ENCODE results near the gene DNAJC19. TPM values are rescaled to one million over a fixed set of nuclear protein-coding genes. Genes with fewer than 3 reads are reported as not detected.

DNAJC19 gene
- total and polyA plus RNA-seq, 8 donors: 6.1 to 51.3 (median 42.3) TPM

DNA sequence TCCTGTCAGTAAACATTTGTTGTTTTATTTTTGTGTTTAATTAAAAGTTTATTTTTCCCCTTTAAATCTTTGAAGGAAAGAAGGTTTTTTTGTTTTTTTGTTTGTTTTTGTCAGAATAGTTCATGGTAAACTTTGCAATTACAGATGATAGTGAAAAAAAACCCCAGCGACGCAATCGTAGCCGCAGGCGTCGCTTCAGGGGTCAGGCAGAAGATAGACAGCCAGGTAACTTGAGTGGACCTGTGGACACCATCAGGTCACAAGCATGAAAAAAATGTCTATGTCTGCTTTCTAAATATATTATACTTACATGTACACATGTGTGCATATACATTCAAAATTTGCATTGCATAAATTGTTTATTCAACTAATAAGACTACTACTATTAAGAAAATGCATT is 18.6 kb downstream of the DNAJC19 start:
- H3K27ac ChIP-seq: no peak overlapping the region
- peaks cover 19 to 82% (median 80%) of the 10 kb centered on the region in 4 donors for H3K36me3 ChIP-seq
- no peaks in the 10 kb centered on the region for H3K27me3 ChIP-seq
- no peak for DNase-seq
- WGBS, 5 donors: 97 to 98% (median 98%) methylated on average over 6 of the region's 6 CpGs
- H3K4me1 ChIP-seq: no peaks in the 10 kb centered on the region
- H3K9me3 ChIP-seq: no peaks in the 10 kb centered on the region
- H3K4me3 ChIP-seq: no peak overlapping the region
- TF ChIP-seq POLR2A (IDR thresholded peaks at IDR 0.05) (no peak), POLR2AphosphoS5 (IDR thresholded peaks at IDR 0.05) (no peak), EP300 (IDR thresholded peaks at IDR 0.05) (no peak)
- TF ChIP-seq, protein P1, sequence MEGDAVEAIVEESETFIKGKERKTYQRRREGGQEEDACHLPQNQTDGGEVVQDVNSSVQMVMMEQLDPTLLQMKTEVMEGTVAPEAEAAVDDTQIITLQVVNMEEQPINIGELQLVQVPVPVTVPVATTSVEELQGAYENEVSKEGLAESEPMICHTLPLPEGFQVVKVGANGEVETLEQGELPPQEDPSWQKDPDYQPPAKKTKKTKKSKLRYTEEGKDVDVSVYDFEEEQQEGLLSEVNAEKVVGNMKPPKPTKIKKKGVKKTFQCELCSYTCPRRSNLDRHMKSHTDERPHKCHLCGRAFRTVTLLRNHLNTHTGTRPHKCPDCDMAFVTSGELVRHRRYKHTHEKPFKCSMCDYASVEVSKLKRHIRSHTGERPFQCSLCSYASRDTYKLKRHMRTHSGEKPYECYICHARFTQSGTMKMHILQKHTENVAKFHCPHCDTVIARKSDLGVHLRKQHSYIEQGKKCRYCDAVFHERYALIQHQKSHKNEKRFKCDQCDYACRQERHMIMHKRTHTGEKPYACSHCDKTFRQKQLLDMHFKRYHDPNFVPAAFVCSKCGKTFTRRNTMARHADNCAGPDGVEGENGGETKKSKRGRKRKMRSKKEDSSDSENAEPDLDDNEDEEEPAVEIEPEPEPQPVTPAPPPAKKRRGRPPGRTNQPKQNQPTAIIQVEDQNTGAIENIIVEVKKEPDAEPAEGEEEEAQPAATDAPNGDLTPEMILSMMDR (IDR thresholded peaks at IDR 0.05): no peak
- intact Hi-C loops (cut with DNase I; ENCODE audit: low total_unique reads): no loop called here

DNA sequence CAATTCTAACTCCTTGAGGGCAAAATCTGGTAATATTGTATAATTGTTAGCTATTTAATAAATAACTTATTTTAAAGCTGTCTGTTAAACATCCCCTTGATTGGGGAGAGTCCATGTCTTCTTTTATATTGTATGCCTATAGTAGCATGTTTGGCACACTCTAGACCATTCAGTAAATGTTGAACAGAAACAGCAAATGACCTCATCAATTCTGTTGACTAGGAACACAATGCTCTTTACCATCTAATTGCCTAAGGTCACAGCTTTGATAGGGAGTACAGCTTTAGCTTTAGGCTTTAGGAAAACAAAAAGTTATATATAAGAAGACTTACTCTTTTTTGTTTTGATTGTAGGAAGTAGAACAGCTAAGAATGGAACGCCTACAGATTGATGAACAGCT is 27.0 kb downstream of the DNAJC19 start:
- H3K9me3 ChIP-seq: no peaks in the 10 kb centered on the region
- no peaks in the 10 kb centered on the region for H3K27me3 ChIP-seq
- peaks cover 20 to 97% (median 89%) of the 10 kb centered on the region in 4 donors for H3K36me3 ChIP-seq
- no peak for DNase-seq
- WGBS, 5 donors: 76 to 95% (median 95%) methylated on average over 1 of the region's 1 CpG
- TF ChIP-seq, protein P1 (IDR thresholded peaks at IDR 0.05): no peak
- TF ChIP-seq POLR2A (IDR thresholded peaks at IDR 0.05) (no peak), POLR2AphosphoS5 (IDR thresholded peaks at IDR 0.05) (no peak), EP300 (IDR thresholded peaks at IDR 0.05) (no peak)
- no peak overlapping the region for H3K27ac ChIP-seq
- H3K4me3 ChIP-seq: no peak overlapping the region
- intact Hi-C loops (cut with DNase I; ENCODE audit: low total_unique reads): no loop called here
- H3K4me1 ChIP-seq: no peaks in the 10 kb centered on the region

- Histone ChIP-seq H3K27ac (no peak overlapping the region), H3K4me3 (no peak overlapping the region), H3K36me3 (peaks cover 21 to 100% (median 95%) of the 10 kb centered on the region in 4 donors), H3K4me1 (no peaks in the 10 kb centered on the region), H3K27me3 (no peaks in the 10 kb centered on the region), H3K9me3 (no peaks in the 10 kb centered on the region)
- no peak for DNase-seq
- 93 to 97% (median 94%) methylated on average over 1 of the region's 1 CpG for WGBS, 5 donors
- intact Hi-C loops (cut with DNase I; ENCODE audit: low total_unique reads): no loop called here
- TF ChIP-seq EP300 (IDR thresholded peaks at IDR 0.05): no peak
- no peak for TF ChIP-seq POLR2AphosphoS5 (IDR thresholded peaks at IDR 0.05)
- TF ChIP-seq, protein P1 (IDR thresholded peaks at IDR 0.05): no peak
- TF ChIP-seq POLR2A (IDR thresholded peaks at IDR 0.05): no peak
Measured at GRCh38 chr3:180961552-180961951, 28.0 kb downstream of the DNAJC19 start.

GRCh38 chr3:180961087-180961486 is 28.4 kb downstream of the DNAJC19 start:
- Histone ChIP-seq H3K27me3 (no peaks in the 10 kb centered on the region), H3K36me3 (peaks cover 23 to 100% (median 98%) of the 10 kb centered on the region in 4 donors), H3K27ac (no peak overlapping the region), H3K9me3 (no peaks in the 10 kb centered on the region), H3K4me1 (no peaks in the 10 kb centered on the region), H3K4me3 (no peak overlapping the region)
- TF ChIP-seq, protein P1 (IDR thresholded peaks at IDR 0.05): no peak
- no peak for TF ChIP-seq POLR2A (IDR thresholded peaks at IDR 0.05)
- no peak for TF ChIP-seq EP300 (IDR thresholded peaks at IDR 0.05)
- TF ChIP-seq POLR2AphosphoS5 (IDR thresholded peaks at IDR 0.05): no peak
- intact Hi-C loops (cut with DNase I; ENCODE audit: low total_unique reads): no loop called here
- no peak for DNase-seq
- WGBS, 5 donors: 85 to 98% (median 95%) methylated on average over 3 of the region's 3 CpGs

Data from stomach (tissue), 9 donors.